CD14-positive monocyte (primary cell): Measurements from ENCODE around the gene VTI1B. TPM values are rescaled to one million over a fixed set of nuclear protein-coding genes. Genes with fewer than 3 reads are reported as not detected.
"Not testable (repeated sequence)": the region's sequence is repeated elsewhere in the genome, so short reads cannot be mapped to it uniquely, and the experiment has no call there.

Experiments used
- DNase-seq, 3 donors: peaks; one replicate each; pipeline ENCODE4 v3.0.0-alpha.2; 2011 to 2022
- H2AFZ ChIP-seq: 2 replicates; pipeline ENCODE4 v1.6.0; 2012; ENCODE audit warnings: mild to moderate bottlenecking, low read depth, low read length, inconsistent platforms; ENCODE audit not compliant: insufficient read depth, poor library complexity, severe bottlenecking
- H3K27ac ChIP-seq, 2 donors: 1 replicate in 1 of 2; 2 replicates in 1 of 2; pipeline ENCODE4 v1.5.1; 2012 to 2013; ENCODE audit warnings: low read length in 2 of 2, control low read depth in 1 of 2, inconsistent platforms in 1 of 2, low read depth in 1 of 2, mild to moderate bottlenecking in 1 of 2
- H3K27me3 ChIP-seq, 2 donors: one replicate each; pipeline versions ENCODE4 v1.6.0 to v1.6.1; 2011 to 2013; ENCODE audit warnings: low read length in 2 of 2; ENCODE audit not compliant: control insufficient read depth in 2 of 2, insufficient read depth in 2 of 2
- H3K36me3 ChIP-seq, 2 donors: replicated peaks in 1 of 2; 1 replicate in 1 of 2; 2 replicates in 1 of 2; pipeline versions ENCODE4 v1.5.1 to v1.6.1; 2012 to 2013; ENCODE audit warnings: low read length in 2 of 2, control low read depth in 1 of 2, inconsistent platforms in 1 of 2, mild to moderate bottlenecking in 1 of 2; ENCODE audit not compliant: insufficient read depth in 2 of 2, control insufficient read depth in 1 of 2
- H3K4me1 ChIP-seq, 2 donors: 1 replicate in 1 of 2; 2 replicates in 1 of 2; pipeline versions ENCODE4 v1.5.1 to v1.6.1; 2012 to 2013; ENCODE audit warnings: low read length in 2 of 2, control low read depth in 1 of 2, inconsistent platforms in 1 of 2, mild to moderate bottlenecking in 1 of 2, moderate library complexity in 1 of 2; ENCODE audit not compliant: insufficient read depth in 2 of 2, control insufficient read depth in 1 of 2
- H3K4me2 ChIP-seq: replicated peaks from 2 replicates; pipeline ENCODE3; 2012; ENCODE audit warnings: low read length, moderate library complexity, mild to moderate bottlenecking; ENCODE audit not compliant: poor library complexity, severe bottlenecking; ENCODE audit errors: extremely low read depth
- H3K4me3 ChIP-seq, 3 experiments: fragments of 200-600 bp in 1 of 3; sonication (generic) in 1 of 3; replicated peaks in 1 of 3; 1 replicate in 2 of 3; 2 replicates in 1 of 3; pipeline ENCODE4 v1.5.1; 2011 to 2013; ENCODE audit warnings: low read length in 3 of 3, mild to moderate bottlenecking in 3 of 3, control low read depth in 2 of 3, low read depth in 2 of 3, inconsistent platforms in 1 of 3, moderate library complexity in 1 of 3
- H3K79me2 ChIP-seq: 2 replicates; pipeline ENCODE4 v1.6.0; 2012; ENCODE audit warnings: mild to moderate bottlenecking, control low read depth, inconsistent platforms, low read length, moderate library complexity; ENCODE audit not compliant: insufficient read depth
- H3K9ac ChIP-seq: 2 replicates; pipeline ENCODE4 v1.6.0; 2017; ENCODE audit warnings: low read length, mild to moderate bottlenecking; ENCODE audit not compliant: insufficient read depth, poor library complexity, severe bottlenecking
- H3K9me3 ChIP-seq, 2 donors: replicated peaks in 1 of 2; 1 replicate in 1 of 2; 2 replicates in 1 of 2; pipeline versions ENCODE4 v1.5.1 to v1.6.1; 2012 to 2013; ENCODE audit warnings: low read length in 2 of 2, control low read depth in 1 of 2; ENCODE audit not compliant: control insufficient read depth in 1 of 2, insufficient read depth in 1 of 2
- H4K20me1 ChIP-seq: 2 replicates; pipeline ENCODE4 v1.6.0; 2012; ENCODE audit warnings: mild to moderate bottlenecking, low read length, control low read depth, moderate library complexity; ENCODE audit not compliant: insufficient read depth
- H3K27ac Mint-ChIP-seq, 7 donors: one replicate each; pipeline ENCODE4 v1.8.0; 2020; ENCODE audit warnings: mild to moderate bottlenecking in 7 of 7, mixed read lengths in 7 of 7, moderate library complexity in 6 of 7, inconsistent platforms in 2 of 7
- H3K27me3 Mint-ChIP-seq, 3 donors: one replicate each; pipeline ENCODE4 v1.8.0; 2021 to 2022; ENCODE audit warnings: low read depth in 3 of 3, mild to moderate bottlenecking in 3 of 3, mixed read lengths in 3 of 3, moderate library complexity in 3 of 3, inconsistent platforms in 1 of 3
- H3K36me3 Mint-ChIP-seq, 2 donors: one replicate each; pipeline ENCODE4 v1.8.0; 2020; ENCODE audit warnings: mixed read lengths in 2 of 2, inconsistent platforms in 1 of 2, mild to moderate bottlenecking in 1 of 2
- H3K4me1 Mint-ChIP-seq: one replicate; pipeline ENCODE4 v1.8.0; 2020; ENCODE audit warnings: mild to moderate bottlenecking, mixed read lengths
- H3K4me3 Mint-ChIP-seq, 2 donors: one replicate each; pipeline ENCODE4 v1.8.0; 2020; ENCODE audit warnings: mild to moderate bottlenecking in 2 of 2, mixed read lengths in 2 of 2, moderate library complexity in 1 of 2
- H3K9me3 Mint-ChIP-seq, 7 donors: one replicate each; pipeline ENCODE4 v1.8.0; 2020 to 2022; ENCODE audit warnings: mixed read lengths in 7 of 7, mild to moderate bottlenecking in 6 of 7, moderate library complexity in 6 of 7, inconsistent platforms in 2 of 7
- WGBS: methylation state at CpG from one replicate; pipeline ENCODE4 v1.1.5; 2013; ENCODE audit warnings: missing lambda C conversion rate; ENCODE audit not compliant: insufficient coverage; 5-methylcytosine and 5-hydroxymethylcytosine counted together
- intact Hi-C, 2 donors: fragments of 100-400 bp; cut with micrococcal nuclease; formaldehyde crosslinking; loops; one replicate each; pipeline versions ENCODE4 v1.15.0 to v1.15.1; 2023
- polyA plus RNA-seq, 3 donors: library from polyadenylated mRNA; depleted of rRNA in 1 of 3; unstranded in 2 of 3; stranded (reverse) in 1 of 3; fragments of 300-500 nt in 2 of 3; fragments of >200 nt in 1 of 3; fragmentation: Illumina TruSeq in 2 of 3; gene quantifications; 1 replicate in 2 of 3; 2 replicates in 1 of 3; pipeline ENCODE4 v1.2.3, GENCODE V29; 2012 to 2021
- TF ChIP-seq, protein P1 (sequence below): fragments of 200-600 bp; IDR thresholded peaks from one replicate; pipeline ENCODE4 v1.8.0; 2022; ENCODE audit warnings: antibody characterized with exemption, mild to moderate bottlenecking

The VTI1B gene
- polyA plus RNA-seq, 3 donors, result 31.3 to 84.7 (median 84.5) TPM

- no peak for DNase-seq
- Mint-ChIP-seq H3K4me1 (no peaks in the 10 kb centered on the region), H3K9me3 (no peaks in the 10 kb centered on the region), H3K27ac (no peak overlapping the region), H3K4me3 (no peak overlapping the region), H3K36me3 (no peaks in the 10 kb centered on the region), H3K27me3 (peaks cover 0 to 2% (median 0%) of the 10 kb centered on the region in 3 donors)
- H3K27ac ChIP-seq, result no peak overlapping the region
- no peak overlapping the region for H3K4me3 ChIP-seq
- H3K79me2 ChIP-seq, result no peaks in the 10 kb centered on the region
- WGBS, result no CpG with 5 or more reads among the region's 4 CpGs
- H3K36me3 ChIP-seq, result no peaks in the 10 kb centered on the region
- no peak overlapping the region for H3K9ac ChIP-seq
- no peak overlapping the region for H2AFZ ChIP-seq
- TF ChIP-seq, protein P1, sequence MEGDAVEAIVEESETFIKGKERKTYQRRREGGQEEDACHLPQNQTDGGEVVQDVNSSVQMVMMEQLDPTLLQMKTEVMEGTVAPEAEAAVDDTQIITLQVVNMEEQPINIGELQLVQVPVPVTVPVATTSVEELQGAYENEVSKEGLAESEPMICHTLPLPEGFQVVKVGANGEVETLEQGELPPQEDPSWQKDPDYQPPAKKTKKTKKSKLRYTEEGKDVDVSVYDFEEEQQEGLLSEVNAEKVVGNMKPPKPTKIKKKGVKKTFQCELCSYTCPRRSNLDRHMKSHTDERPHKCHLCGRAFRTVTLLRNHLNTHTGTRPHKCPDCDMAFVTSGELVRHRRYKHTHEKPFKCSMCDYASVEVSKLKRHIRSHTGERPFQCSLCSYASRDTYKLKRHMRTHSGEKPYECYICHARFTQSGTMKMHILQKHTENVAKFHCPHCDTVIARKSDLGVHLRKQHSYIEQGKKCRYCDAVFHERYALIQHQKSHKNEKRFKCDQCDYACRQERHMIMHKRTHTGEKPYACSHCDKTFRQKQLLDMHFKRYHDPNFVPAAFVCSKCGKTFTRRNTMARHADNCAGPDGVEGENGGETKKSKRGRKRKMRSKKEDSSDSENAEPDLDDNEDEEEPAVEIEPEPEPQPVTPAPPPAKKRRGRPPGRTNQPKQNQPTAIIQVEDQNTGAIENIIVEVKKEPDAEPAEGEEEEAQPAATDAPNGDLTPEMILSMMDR, result no peak
- no peaks in the 10 kb centered on the region for H4K20me1 ChIP-seq
- H3K4me2 ChIP-seq, result no peak overlapping the region
- intact Hi-C loops, result no loop called here
- H3K27me3 ChIP-seq, result no peaks in the 10 kb centered on the region
- H3K9me3 ChIP-seq, result no peaks in the 10 kb centered on the region
- no peaks in the 10 kb centered on the region for H3K4me1 ChIP-seq
Observed at GRCh38 chr14:67630186-67630585, 44.2 kb downstream of the VTI1B start.

GRCh38 chr14:67627519-67627918, 46.9 kb downstream of the VTI1B start:
- Mint-ChIP-seq H3K4me1 (peaks cover 6% of the 10 kb centered on the region), H3K27me3 (peaks cover 2 to 4% (median 4%) of the 10 kb centered on the region in 3 donors), H3K9me3 (no peaks in the 10 kb centered on the region), H3K36me3 (no peaks in the 10 kb centered on the region), H3K4me3 (no peak overlapping the region), H3K27ac (no peak overlapping the region)
- Histone ChIP-seq H3K27me3 (no peaks in the 10 kb centered on the region), H4K20me1 (no peaks in the 10 kb centered on the region), H3K9ac (no peak overlapping the region), H3K36me3 (no peaks in the 10 kb centered on the region), H3K4me1 (no peaks in the 10 kb centered on the region), H3K27ac (no peak overlapping the region), H3K4me2 (no peak overlapping the region), H3K9me3 (no peaks in the 10 kb centered on the region), H3K4me3 (no peak overlapping the region), H2AFZ (no peak overlapping the region), H3K79me2 (no peaks in the 10 kb centered on the region)
- DNase-seq, result no peak
- TF ChIP-seq, protein P1, result no peak
- intact Hi-C loops, result no loop called here

- H3K9me3 ChIP-seq, H3K4me2 ChIP-seq, H3K9me3 Mint-ChIP-seq, H3K4me1 Mint-ChIP-seq, H3K36me3 ChIP-seq, H3K4me3 ChIP-seq, H3K4me1 ChIP-seq, H3K79me2 ChIP-seq, H3K9ac ChIP-seq, H3K36me3 Mint-ChIP-seq, H3K27ac Mint-ChIP-seq, H3K27me3 ChIP-seq, H3K4me3 Mint-ChIP-seq, H3K27ac ChIP-seq, H2AFZ ChIP-seq, H4K20me1 ChIP-seq, intact Hi-C loops, DNase-seq: not testable (repeated sequence)
- no CpG with 5 or more reads among the region's 1 CpG for WGBS
- H3K27me3 Mint-ChIP-seq, result peaks cover 6 to 11% (median 7%) of the 10 kb centered on the region in 3 donors
Observed at GRCh38 chr14:67626131-67626530, 48.3 kb downstream of the VTI1B start.
